Stomach (tissue), 4 donors: ENCODE measurements around the gene CEP350.

Source experiments
- EP300 ChIP-seq: sonication (generic); formaldehyde crosslinking; IDR thresholded peaks from one replicate; pipeline ENCODE4 v1.6.1; 2017; ENCODE audit warnings: antibody characterized with exemption
- POLR2A ChIP-seq, 4 donors: fragments of 450-650 bp; IDR thresholded peaks; one replicate each; pipeline ENCODE4 v1.6.1; 2016; ENCODE audit warnings: antibody characterized with exemption in 4 of 4, control low read depth in 2 of 4, mild to moderate bottlenecking in 1 of 4, moderate library complexity in 1 of 4
- POLR2AphosphoS5 ChIP-seq, 3 donors: sonication (generic); formaldehyde crosslinking; IDR thresholded peaks; one replicate each; pipeline ENCODE4 v1.6.1; 2016; ENCODE audit warnings: antibody characterized with exemption in 3 of 3
- TF ChIP-seq, protein P1 (sequence below), 7 experiments: fragments of 450-650 bp in 4 of 7; fragments of 200-600 bp in 3 of 7; sonication (generic) in 3 of 7; IDR thresholded peaks; one replicate each; pipeline ENCODE4 v1.5.1; 2016 to 2019; ENCODE audit warnings: antibody characterized with exemption in 7 of 7, control low read depth in 2 of 7, mild to moderate bottlenecking in 1 of 7

DNA sequence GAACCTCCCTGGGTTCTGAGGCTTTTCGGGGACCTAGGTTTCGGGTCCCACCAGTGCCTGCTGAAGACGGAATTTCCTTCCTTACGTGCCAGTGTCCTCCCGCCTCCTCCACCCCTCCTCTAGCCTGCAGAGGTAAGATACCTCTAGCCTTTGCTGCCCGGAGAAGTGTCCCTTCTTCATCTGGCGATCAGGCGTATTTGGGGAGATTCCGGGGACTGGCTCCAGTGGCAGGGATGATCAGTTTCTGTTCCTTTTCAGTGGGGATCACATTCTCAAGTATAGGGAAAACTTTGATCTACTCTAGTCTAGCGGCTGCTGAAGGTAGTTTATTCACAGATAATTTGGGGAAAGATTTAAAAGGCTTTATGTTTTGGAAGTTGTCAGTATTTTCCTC, 674 bp downstream of the CEP350 start:
- no peak for TF ChIP-seq POLR2A (IDR thresholded peaks at IDR 0.05)
- TF ChIP-seq, protein P1, sequence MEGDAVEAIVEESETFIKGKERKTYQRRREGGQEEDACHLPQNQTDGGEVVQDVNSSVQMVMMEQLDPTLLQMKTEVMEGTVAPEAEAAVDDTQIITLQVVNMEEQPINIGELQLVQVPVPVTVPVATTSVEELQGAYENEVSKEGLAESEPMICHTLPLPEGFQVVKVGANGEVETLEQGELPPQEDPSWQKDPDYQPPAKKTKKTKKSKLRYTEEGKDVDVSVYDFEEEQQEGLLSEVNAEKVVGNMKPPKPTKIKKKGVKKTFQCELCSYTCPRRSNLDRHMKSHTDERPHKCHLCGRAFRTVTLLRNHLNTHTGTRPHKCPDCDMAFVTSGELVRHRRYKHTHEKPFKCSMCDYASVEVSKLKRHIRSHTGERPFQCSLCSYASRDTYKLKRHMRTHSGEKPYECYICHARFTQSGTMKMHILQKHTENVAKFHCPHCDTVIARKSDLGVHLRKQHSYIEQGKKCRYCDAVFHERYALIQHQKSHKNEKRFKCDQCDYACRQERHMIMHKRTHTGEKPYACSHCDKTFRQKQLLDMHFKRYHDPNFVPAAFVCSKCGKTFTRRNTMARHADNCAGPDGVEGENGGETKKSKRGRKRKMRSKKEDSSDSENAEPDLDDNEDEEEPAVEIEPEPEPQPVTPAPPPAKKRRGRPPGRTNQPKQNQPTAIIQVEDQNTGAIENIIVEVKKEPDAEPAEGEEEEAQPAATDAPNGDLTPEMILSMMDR (IDR thresholded peaks at IDR 0.05): peak in 1 of 7 experiments; percentile 8
- TF ChIP-seq POLR2AphosphoS5 (IDR thresholded peaks at IDR 0.05): no peak
- no peak for TF ChIP-seq EP300
